ENCODE data around the gene MB21D2. TPM values are rescaled to one million over a fixed set of nuclear protein-coding genes. Genes with fewer than 3 reads are reported as not detected.

Gene MB21D2
- total and polyA plus RNA-seq, 2 experiments from 2014 or later: 8.1 to 35.9 TPM

GRCh38 chr3:192901435-192901834 is 16.2 kb downstream of the MB21D2 start (continued):
- TF ChIP-seq ZNF462 (CRISPR knock-in tag; IDR thresholded peaks at IDR 0.05) (no peak), EZH2 (IDR thresholded peaks at IDR 0.05; ENCODE audit: low read depth, unreplicated experiment) (no peak)

- Histone ChIP-seq H3K79me2 (replicated peaks; ENCODE audit: insufficient read depth) (no peaks in the 10 kb centered on the region; the same call in none of the 2 replicates), H3K4me2 (no peak overlapping the region), H3K36me3 (ENCODE audit: insufficient read depth) (peaks cover 8% of the 10 kb centered on the region; the same call in 1 of the 2 replicates), H3K4me3 (no peak overlapping the region), H4K20me1 (replicated peaks; ENCODE audit: insufficient read depth) (peaks cover 16% of the 10 kb centered on the region), H3K9me2 (ENCODE audit: insufficient read depth) (no peaks in the 10 kb centered on the region), H3K4me1 (ENCODE audit: insufficient read depth) (peaks cover 36% of the 10 kb centered on the region), H3K27me3 (ENCODE audit: insufficient read depth) (no peaks in the 10 kb centered on the region), H2AFZ (no peak overlapping the region), H3F3A (replicated peaks; ENCODE audit: low read depth) (no peaks in the 10 kb centered on the region), H3K27ac (ENCODE audit: low read depth) (no peak overlapping the region)
- Mint-ChIP-seq H3K9me3 (peaks cover 4% of the 10 kb centered on the region; the same call in 2 of the 3 replicates), H3K4me3 (no peak overlapping the region), H3K27me3 (ENCODE audit: insufficient read depth, low read depth, poor library complexity) (peaks cover 1% of the 10 kb centered on the region), H3K36me3 (ENCODE audit: low read depth) (peaks cover 30% of the 10 kb centered on the region), H3K4me1 (peaks cover 42% of the 10 kb centered on the region), H3K27ac (0 out of 2 replicates have a peak overlapping the region, but pooled peaks have one; percentile 26)
- DNase-seq (ENCODE audit: low spot score) (no peak), ATAC-seq (no peak)
- TF ChIP-seq REST (IDR thresholded peaks at IDR 0.05; ENCODE audit: unreplicated experiment) (no peak), ZNF331 (CRISPR knock-in tag; IDR thresholded peaks at IDR 0.05; ENCODE audit: low read depth) (no peak), NANOG (IDR thresholded peaks at IDR 0.05; ENCODE audit: borderline replicate concordance) (no peak), CREB1 (CRISPR knock-in tag; IDR thresholded peaks at IDR 0.05; ENCODE audit: low read depth) (no peak), STAT1 (IDR thresholded peaks at IDR 0.05; ENCODE audit: unreplicated experiment) (no peak), ZNF114 (CRISPR knock-in tag; IDR thresholded peaks at IDR 0.05) (no peak), CTCF (conservative IDR thresholded peaks at IDR 0.05; ENCODE audit: low read depth in 2 of 2) (no peak), EZH2phosphoT487 (IDR thresholded peaks at IDR 0.05; ENCODE audit: unreplicated experiment) (no peak)
These were observed 18.1 kb downstream of the MB21D2 start for GRCh38 chr3:192899540-192899982.

All from GM23338 (cell line).